Neural progenitor cell (in vitro differentiated cells): Measurements from ENCODE around the gene TUT1.

ENCODE experiments used
- EZH2 ChIP-seq: fragments of 200-600 bp; sonication (generic); IDR thresholded peaks from 2 replicates; pipeline ENCODE4 v1.6.1; 2017; ENCODE audit warnings: antibody characterized with exemption, mild to moderate bottlenecking, moderate library complexity
- TF ChIP-seq, protein P1 (sequence below): fragments of 200-600 bp; sonication (generic); IDR thresholded peaks from 2 replicates; pipeline ENCODE4 v1.5.1; 2017; ENCODE audit warnings: antibody characterized with exemption, mild to moderate bottlenecking

DNA sequence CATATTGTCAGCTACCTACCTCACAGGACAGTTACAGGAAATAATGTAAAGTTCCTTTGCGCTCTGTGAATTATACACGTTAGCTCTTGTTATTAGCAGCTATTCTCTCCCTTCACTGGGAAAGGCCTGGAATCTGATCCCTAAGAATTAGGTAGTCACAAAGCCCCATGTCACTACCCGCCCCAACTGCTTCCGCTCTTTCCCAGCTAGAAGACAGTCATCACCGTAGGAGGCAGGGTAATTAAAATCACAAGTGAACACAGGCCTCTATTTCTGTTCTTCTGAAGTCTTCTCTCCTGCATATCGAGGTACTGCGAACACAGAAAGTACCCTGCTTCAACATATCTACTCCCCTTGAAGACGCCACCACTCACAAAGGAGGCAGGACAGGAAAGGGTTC, 32.1 kb downstream of the TUT1 start:
- TF ChIP-seq, protein P1, sequence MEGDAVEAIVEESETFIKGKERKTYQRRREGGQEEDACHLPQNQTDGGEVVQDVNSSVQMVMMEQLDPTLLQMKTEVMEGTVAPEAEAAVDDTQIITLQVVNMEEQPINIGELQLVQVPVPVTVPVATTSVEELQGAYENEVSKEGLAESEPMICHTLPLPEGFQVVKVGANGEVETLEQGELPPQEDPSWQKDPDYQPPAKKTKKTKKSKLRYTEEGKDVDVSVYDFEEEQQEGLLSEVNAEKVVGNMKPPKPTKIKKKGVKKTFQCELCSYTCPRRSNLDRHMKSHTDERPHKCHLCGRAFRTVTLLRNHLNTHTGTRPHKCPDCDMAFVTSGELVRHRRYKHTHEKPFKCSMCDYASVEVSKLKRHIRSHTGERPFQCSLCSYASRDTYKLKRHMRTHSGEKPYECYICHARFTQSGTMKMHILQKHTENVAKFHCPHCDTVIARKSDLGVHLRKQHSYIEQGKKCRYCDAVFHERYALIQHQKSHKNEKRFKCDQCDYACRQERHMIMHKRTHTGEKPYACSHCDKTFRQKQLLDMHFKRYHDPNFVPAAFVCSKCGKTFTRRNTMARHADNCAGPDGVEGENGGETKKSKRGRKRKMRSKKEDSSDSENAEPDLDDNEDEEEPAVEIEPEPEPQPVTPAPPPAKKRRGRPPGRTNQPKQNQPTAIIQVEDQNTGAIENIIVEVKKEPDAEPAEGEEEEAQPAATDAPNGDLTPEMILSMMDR = no peak
- TF ChIP-seq EZH2 = no peak
